ENCODE measurements around the gene DLD.

- no peak for TF ChIP-seq POLR2AphosphoS5 (IDR thresholded peaks at IDR 0.05; ENCODE audit: low read depth)
- TF ChIP-seq CTCF (conservative IDR thresholded peaks at IDR 0.05; ENCODE audit: low read depth in 2 of 2), result no peak
- TF ChIP-seq EZH2 (IDR thresholded peaks at IDR 0.05; ENCODE audit: low read depth, unreplicated experiment), result no peak
- no peak for TF ChIP-seq ZNF331 (CRISPR knock-in tag; IDR thresholded peaks at IDR 0.05; ENCODE audit: low read depth)
- TF ChIP-seq REST (IDR thresholded peaks at IDR 0.05; ENCODE audit: unreplicated experiment), result no peak
- TF ChIP-seq CREB1 (CRISPR knock-in tag; IDR thresholded peaks at IDR 0.05; ENCODE audit: low read depth), result no peak
- no peak for TF ChIP-seq EZH2phosphoT487 (IDR thresholded peaks at IDR 0.05; ENCODE audit: unreplicated experiment)
- TF ChIP-seq ZNF114 (CRISPR knock-in tag; IDR thresholded peaks at IDR 0.05), result no peak
- TF ChIP-seq JUNB (IDR thresholded peaks at IDR 0.05; ENCODE audit: unreplicated experiment), result no peak
- no peak for TF ChIP-seq NANOG (IDR thresholded peaks at IDR 0.05; ENCODE audit: borderline replicate concordance)
- no peak for TF ChIP-seq ETS1 (IDR thresholded peaks at IDR 0.05)
- no peak for TF ChIP-seq ZNF462 (CRISPR knock-in tag; IDR thresholded peaks at IDR 0.05)
These were observed 29.9 kb upstream of the DLD start for GRCh38 chr7:107860981-107861652.

All from GM23338 (cell line).